Fibroblast of the aortic adventitia (primary cell): ENCODE measurements around the gene PRKG2. TPM values are rescaled to one million over a fixed set of nuclear protein-coding genes. Genes with fewer than 3 reads are reported as not detected.
A peak's percentile ranks its signal among the peaks of the same experiment; 100 is the strongest.

Experiments
- DNase-seq: peaks from one replicate; pipeline ENCODE4 v3.0.0-alpha.2; 2010; ENCODE audit warnings: low read depth
- H3K4me3 ChIP-seq: 2 replicates; pipeline ENCODE4 v1.5.1; 2011; ENCODE audit warnings: low read depth, mild to moderate bottlenecking, control low read depth, low read length, moderate library complexity
- CTCF ChIP-seq: IDR thresholded peaks from 2 replicates; pipeline ENCODE4 v1.5.1; 2011; ENCODE audit warnings: mild to moderate bottlenecking, low read length, control low read depth, inconsistent platforms; ENCODE audit not compliant: insufficient read depth
- total RNA-seq: library from RNA; depleted of rRNA; stranded (reverse); fragments of >200 nt; gene quantifications from 2 replicates; pipeline ENCODE4 v1.2.3, GENCODE V29; 2012; ENCODE audit warnings: low replicate concordance

The PRKG2 gene
- total RNA-seq, 1 donor = 7.8 TPM

- DNase-seq = no peak
- TF ChIP-seq CTCF = no peak
- H3K4me3 ChIP-seq = no peak overlapping the region
Observed at GRCh38 chr4:81217779-81218178, 2.8 kb upstream of the PRKG2 start.

GRCh38 chr4:81215931-81216330 lies 909 bp upstream of the PRKG2 start:
- DNase-seq = no peak
- peak; percentile 1 for TF ChIP-seq CTCF
- no peak overlapping the region for H3K4me3 ChIP-seq

GRCh38 chr4:81214144-81214880 lies 710 bp downstream of the PRKG2 start:
- no peak for TF ChIP-seq CTCF
- H3K4me3 ChIP-seq = peak overlapping the region; percentile 60

GRCh38 chr4:81213671-81214070 lies 1.4 kb downstream of the PRKG2 start:
- no peak for TF ChIP-seq CTCF
- no peak for DNase-seq
- no peak overlapping the region for H3K4me3 ChIP-seq

More at GRCh38 chr4:81214144-81214880, 710 bp downstream of the PRKG2 start:
- DNase-seq = peak; percentile 37

GRCh38 chr4:81211956-81212355 lies 3.1 kb downstream of the PRKG2 start:
- no peak overlapping the region for H3K4me3 ChIP-seq
- TF ChIP-seq CTCF = no peak
- no peak for DNase-seq

GRCh38 chr4:81207828-81208227 lies 7.2 kb downstream of the PRKG2 start:
- DNase-seq = peak; percentile 95
- H3K4me3 ChIP-seq = no peak overlapping the region
- TF ChIP-seq CTCF = no peak

- no peak for TF ChIP-seq CTCF
Observed at GRCh38 chr4:81205302-81205701, 9.7 kb downstream of the PRKG2 start.

More at GRCh38 chr4:81205302-81205701, 9.7 kb downstream of the PRKG2 start:
- H3K4me3 ChIP-seq = no peak overlapping the region
- no peak for DNase-seq
